Thymus (tissue), 11 donors: ENCODE measurements around the gene DCLK1. TPM values are rescaled to one million over a fixed set of nuclear protein-coding genes. Genes with fewer than 3 reads are reported as not detected.

Source experiments
- DNase-seq, 9 donors: peaks; one replicate each; pipeline ENCODE4 v3.0.0-alpha.2; 2013; ENCODE audit warnings: low spot score in 9 of 9, low read depth in 6 of 9, missing footprints in 1 of 9
- H3K27ac ChIP-seq, 2 donors: one replicate each; pipeline ENCODE4 v1.5.1; 2013; ENCODE audit warnings: control low read depth in 1 of 2, low read depth in 1 of 2, low read length in 1 of 2, mild to moderate bottlenecking in 1 of 2, moderate library complexity in 1 of 2
- H3K27me3 ChIP-seq, 2 donors: one replicate each; pipeline ENCODE4 v1.5.1; 2013; ENCODE audit warnings: low read length in 1 of 2; ENCODE audit not compliant: control insufficient read depth in 2 of 2, insufficient read depth in 1 of 2
- H3K36me3 ChIP-seq, 2 donors: one replicate each; pipeline ENCODE4 v1.5.1; 2013; ENCODE audit warnings: low read length in 1 of 2, mild to moderate bottlenecking in 1 of 2, moderate library complexity in 1 of 2; ENCODE audit not compliant: control insufficient read depth in 2 of 2, insufficient read depth in 2 of 2
- H3K4me1 ChIP-seq, 2 donors: one replicate each; pipeline ENCODE4 v1.5.1; 2013; ENCODE audit warnings: low read length in 2 of 2; ENCODE audit not compliant: control insufficient read depth in 2 of 2, insufficient read depth in 2 of 2
- H3K4me3 ChIP-seq, 2 donors: one replicate each; pipeline ENCODE4 v1.5.1; 2013; ENCODE audit warnings: low read length in 2 of 2, control low read depth in 1 of 2, mild to moderate bottlenecking in 1 of 2
- H3K9me3 ChIP-seq, 2 donors: one replicate each; pipeline ENCODE4 v1.5.1; 2013; ENCODE audit warnings: low read length in 1 of 2, mild to moderate bottlenecking in 1 of 2; ENCODE audit not compliant: control insufficient read depth in 2 of 2, insufficient read depth in 1 of 2
- WGBS: extraction: QIAGEN DNeasy Blood & Tissue Kit; methylation state at CpG from one replicate; pipeline ENCODE4 v1.1.7; 2013; 5-methylcytosine and 5-hydroxymethylcytosine counted together
- polyA plus RNA-seq: library from polyadenylated mRNA; stranded (reverse); fragments of 200-250 nt; gene quantifications from one replicate; pipeline ENCODE4 v1.2.3, GENCODE V29; 2013
- total RNA-seq: library from RNA; stranded (reverse); fragments of 120-200 nt; gene quantifications from one replicate; pipeline ENCODE4 v1.2.4, GENCODE V29; 2013
- donor health status: healthy.

Gene DCLK1
- total and polyA plus RNA-seq, 2 donors = 2.5 to 2.9 TPM

DNA sequence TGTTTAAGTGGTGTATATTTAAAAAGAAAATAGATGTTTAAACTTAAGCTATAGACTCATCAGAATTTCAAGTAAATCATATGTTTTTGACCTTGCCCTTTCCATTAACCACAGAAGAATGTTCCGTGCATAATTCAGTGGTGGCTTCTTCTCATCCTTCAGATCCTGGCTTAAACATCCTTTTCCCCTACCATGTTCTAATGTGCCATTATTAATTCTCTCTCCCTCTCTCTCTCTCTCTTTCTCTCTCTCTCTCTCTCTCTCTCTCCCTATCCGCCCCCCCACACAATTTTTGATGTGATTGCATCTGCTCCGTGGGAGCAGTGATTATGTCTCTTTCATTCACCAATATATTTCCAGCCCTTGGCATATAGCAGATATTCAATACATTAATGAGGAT is 116.4 kb downstream of the DCLK1 start:
- no peaks in the 10 kb centered on the region for H3K36me3 ChIP-seq
- no peak overlapping the region for H3K27ac ChIP-seq
- no peaks in the 10 kb centered on the region for H3K9me3 ChIP-seq
- DNase-seq = no peak
- H3K4me3 ChIP-seq = no peak overlapping the region
- 88% methylated on average over 3 of the region's 3 CpGs for WGBS
- no peaks in the 10 kb centered on the region for H3K27me3 ChIP-seq
- H3K4me1 ChIP-seq = no peaks in the 10 kb centered on the region

DNA sequence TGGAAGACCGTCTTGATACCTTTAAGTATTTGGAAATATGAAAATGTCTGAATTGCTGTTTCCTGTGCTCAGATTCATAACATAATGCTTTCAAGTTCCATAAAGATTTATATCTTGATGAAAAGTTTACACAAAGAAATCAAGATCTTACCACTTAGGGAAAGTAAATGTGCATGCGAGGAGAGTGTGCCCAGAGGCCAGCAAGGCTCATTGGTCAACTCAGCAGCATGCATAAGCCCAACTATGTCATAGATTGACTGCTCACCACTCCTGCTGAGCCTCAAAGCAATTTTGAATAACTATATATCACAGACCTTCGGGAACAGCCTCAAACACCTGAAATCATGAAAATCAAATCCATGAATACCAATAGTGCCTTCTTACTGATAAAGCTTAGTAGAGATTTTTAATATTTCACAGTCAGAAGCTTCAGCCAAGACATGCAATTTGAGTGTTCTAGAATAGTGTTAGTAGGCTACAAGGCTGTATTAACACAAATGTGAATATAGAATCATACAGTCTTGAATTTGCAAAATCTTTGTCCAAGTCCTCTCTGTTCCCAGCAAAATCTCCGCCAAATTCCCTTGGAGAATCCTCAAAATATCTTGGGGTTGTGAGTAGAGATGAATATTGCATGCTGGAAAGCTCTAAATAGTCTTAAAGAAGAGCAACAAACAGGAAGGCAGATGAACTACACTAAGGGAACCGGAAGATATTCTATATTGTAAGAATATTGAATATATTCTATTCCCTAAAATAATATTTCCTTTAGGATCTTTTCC is 124.1 kb downstream of the DCLK1 start:
- DNase-seq = no peak
- H3K36me3 ChIP-seq = no peaks in the 10 kb centered on the region
- no peak overlapping the region for H3K4me3 ChIP-seq
- H3K9me3 ChIP-seq = no peaks in the 10 kb centered on the region
- H3K27me3 ChIP-seq = no peaks in the 10 kb centered on the region
- H3K4me1 ChIP-seq = no peaks in the 10 kb centered on the region
- 68% methylated on average over 5 of the region's 5 CpGs for WGBS
- no peak overlapping the region for H3K27ac ChIP-seq

DNA sequence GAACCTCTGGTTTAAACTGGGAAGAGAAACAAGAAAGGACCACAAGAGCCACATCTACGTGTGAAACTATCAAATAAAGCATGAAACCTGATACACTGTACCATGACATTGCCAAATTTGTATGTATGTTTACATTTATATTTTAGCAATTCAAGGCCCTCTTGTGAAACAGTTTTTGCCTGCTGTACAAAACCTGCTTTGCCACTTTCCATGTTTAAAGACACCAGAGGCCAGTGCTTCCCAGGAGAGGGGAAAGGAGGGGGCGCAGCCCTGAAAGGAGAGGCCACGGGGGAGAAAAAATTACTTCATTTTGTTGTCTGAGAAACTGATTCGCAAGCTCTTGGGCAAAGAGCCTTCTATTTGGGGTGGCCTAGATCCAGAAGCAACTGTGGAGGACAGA is 124.8 kb downstream of the DCLK1 start:
- Histone ChIP-seq H3K9me3 (no peaks in the 10 kb centered on the region), H3K27me3 (no peaks in the 10 kb centered on the region), H3K4me1 (no peaks in the 10 kb centered on the region), H3K27ac (no peak overlapping the region), H3K36me3 (no peaks in the 10 kb centered on the region), H3K4me3 (no peak overlapping the region)
- WGBS = 89% methylated on average over 4 of the region's 4 CpGs
- no peak for DNase-seq

DNA sequence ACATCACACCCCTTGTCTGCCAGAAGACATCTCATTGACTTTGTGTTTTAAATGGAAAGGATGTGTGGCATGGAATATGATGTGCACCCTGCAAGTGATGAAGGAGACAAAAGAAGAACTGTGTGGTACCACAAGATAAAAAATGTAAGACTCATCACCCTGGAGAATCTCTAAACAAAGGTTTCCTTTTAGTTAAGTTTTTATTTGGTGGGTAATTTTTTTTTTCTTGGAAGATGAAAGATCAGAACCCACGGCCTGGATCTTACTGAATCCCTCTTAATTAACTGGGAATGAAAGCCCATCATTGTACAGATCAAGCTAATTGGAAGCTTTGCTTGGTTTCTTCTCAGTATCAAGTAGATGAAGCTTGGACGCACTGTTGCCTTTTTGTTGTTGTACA is 129.6 kb downstream of the DCLK1 start:
- no peaks in the 10 kb centered on the region for H3K27me3 ChIP-seq
- H3K4me3 ChIP-seq = no peak overlapping the region
- H3K4me1 ChIP-seq = no peaks in the 10 kb centered on the region

DNA sequence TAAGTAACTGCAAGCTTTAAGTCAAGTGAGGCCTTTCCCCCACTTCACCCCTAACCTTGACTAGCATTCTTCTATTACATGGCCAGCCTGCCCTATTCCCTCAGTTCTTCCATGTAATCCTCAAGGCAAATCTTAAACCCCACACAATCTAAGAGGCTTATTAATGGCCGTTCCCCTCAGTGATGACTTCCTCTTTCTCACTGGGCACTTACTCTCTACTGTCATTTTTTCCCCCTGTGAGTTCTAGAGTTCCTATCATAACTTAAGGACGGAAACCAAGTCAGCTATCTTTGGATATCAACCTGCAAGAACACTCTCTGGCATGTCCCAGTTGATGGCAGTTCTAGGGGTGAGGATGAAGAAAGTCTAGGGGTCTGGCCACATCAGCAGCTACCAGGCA is 131.2 kb downstream of the DCLK1 start:
- Histone ChIP-seq H3K9me3 (no peaks in the 10 kb centered on the region), H3K4me1 (no peaks in the 10 kb centered on the region), H3K36me3 (no peaks in the 10 kb centered on the region), H3K4me3 (no peak overlapping the region), H3K27ac (no peak overlapping the region), H3K27me3 (no peaks in the 10 kb centered on the region)
- WGBS = 49% methylated on average over 2 of the region's 2 CpGs
- no peak for DNase-seq

More for the DNA sequence above, 129.6 kb downstream of the DCLK1 start:
- no peak for DNase-seq
- Histone ChIP-seq H3K27ac (no peak overlapping the region), H3K9me3 (no peaks in the 10 kb centered on the region), H3K36me3 (no peaks in the 10 kb centered on the region)
- 90% methylated on average over 2 of the region's 2 CpGs for WGBS

DNA sequence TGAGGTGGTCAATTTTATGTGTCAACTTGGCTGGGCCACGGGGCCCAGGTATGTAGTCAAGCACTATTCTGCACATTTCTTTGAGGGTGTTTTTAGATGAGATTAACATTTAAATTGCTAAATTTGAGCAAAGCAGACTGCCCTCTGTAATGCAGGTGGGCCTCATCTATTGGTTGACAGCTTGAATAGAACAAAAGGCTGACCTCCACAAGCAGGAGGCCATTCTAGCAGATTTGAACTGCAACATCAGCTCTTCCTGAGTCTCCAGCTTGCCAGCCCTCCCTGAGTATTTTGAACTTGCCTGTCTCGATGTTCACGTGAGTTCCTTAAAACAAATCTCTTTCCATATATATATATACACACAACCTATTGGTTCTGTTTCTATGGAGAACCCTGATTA is 134.8 kb downstream of the DCLK1 start:
- Histone ChIP-seq H3K4me1 (no peaks in the 10 kb centered on the region), H3K27ac (no peak overlapping the region), H3K9me3 (no peaks in the 10 kb centered on the region), H3K4me3 (no peak overlapping the region), H3K36me3 (no peaks in the 10 kb centered on the region), H3K27me3 (no peaks in the 10 kb centered on the region)
- no peak for DNase-seq
- 90% methylated on average over 3 of the region's 3 CpGs for WGBS

DNA sequence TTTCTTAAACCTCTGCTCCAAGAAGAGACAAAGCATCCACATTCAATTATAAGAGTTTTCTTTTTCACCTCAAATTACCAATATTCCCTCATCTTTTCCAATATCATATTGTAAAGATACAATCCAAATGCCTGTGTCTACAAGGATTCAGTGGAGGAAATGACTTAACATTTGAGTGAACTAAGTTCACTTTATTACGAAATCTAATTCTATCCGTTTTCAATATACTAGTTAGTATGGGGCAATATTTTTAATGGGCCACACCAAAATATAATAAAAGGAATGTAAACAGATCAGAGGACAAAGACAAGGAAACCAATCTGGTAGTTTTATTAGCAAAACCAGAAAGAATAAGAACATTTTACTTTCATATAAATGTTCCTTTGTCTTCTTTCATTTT is 136.0 kb downstream of the DCLK1 start:
- Histone ChIP-seq H3K27ac (no peak overlapping the region), H3K27me3 (no peaks in the 10 kb centered on the region), H3K36me3 (no peaks in the 10 kb centered on the region), H3K4me1 (no peaks in the 10 kb centered on the region), H3K4me3 (no peak overlapping the region), H3K9me3 (no peaks in the 10 kb centered on the region)
- 93% methylated on average over 2 of the region's 2 CpGs for WGBS
- no peak for DNase-seq

DNA sequence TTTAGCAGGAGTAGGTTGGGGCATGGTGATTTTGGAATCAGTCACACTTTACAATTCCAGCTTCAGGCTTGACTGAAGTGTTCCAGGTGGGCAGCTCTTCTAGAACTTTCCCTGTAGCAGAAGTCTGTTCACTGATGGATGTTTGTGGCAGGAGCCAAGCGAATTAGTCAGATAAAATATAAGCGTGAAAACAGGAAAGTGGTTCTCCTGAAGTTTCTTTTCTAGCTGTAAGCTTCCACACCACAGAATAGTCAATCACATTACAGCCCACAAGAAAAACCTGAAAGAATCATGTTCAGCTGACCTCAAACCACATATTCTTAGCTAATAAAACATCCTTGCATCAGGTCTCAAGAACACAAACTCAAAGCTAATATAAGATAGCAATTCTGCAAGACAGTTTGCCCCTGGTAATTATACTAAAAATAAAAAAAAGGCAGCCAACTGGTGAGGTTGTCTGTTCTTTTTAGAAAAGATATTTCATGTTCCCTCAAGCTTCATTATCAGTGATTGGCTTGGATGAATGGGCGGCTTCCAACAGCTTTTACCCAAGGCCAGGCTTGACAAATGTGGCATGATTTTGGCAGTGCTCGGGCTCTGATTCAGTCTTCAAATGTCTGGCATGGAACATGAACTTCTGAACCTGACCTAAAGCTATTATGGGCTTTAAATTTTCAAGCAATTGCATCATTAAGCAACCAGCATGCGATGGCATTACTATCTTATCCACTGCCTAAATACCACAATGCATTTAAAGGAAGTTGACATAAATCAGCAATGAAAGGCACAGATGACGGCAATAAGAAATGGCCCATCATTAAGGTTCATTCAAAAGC is 136.8 kb downstream of the DCLK1 start:
- H3K36me3 ChIP-seq = no peaks in the 10 kb centered on the region
- no peaks in the 10 kb centered on the region for H3K9me3 ChIP-seq
- no peaks in the 10 kb centered on the region for H3K27me3 ChIP-seq
- 72% methylated on average over 6 of the region's 6 CpGs for WGBS
- H3K27ac ChIP-seq = no peak overlapping the region
- DNase-seq = no peak
- H3K4me3 ChIP-seq = no peak overlapping the region
- H3K4me1 ChIP-seq = no peaks in the 10 kb centered on the region

DNA sequence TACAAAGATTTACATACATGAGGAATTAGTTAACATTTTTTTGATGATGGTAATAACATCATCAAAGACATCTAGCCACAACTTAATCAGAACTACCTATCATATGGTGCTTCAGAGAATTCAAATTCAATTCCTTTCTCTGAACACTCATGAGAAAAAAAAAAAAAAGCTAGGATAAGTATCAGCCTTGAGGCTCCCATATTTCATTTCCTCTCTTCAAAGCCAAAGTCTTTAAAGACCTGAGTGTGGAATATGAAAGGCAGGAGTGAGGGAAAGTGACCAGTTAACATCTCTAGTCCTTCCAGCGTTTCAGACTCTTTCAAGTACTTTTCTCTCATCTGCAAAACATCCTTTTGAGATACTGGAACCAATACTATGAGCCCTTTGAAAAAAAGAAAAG is 137.5 kb downstream of the DCLK1 start:
- H3K36me3 ChIP-seq = no peaks in the 10 kb centered on the region
- no peak for DNase-seq
- no peaks in the 10 kb centered on the region for H3K4me1 ChIP-seq
- H3K27me3 ChIP-seq = no peaks in the 10 kb centered on the region
- 46% methylated on average over 1 of the region's 1 CpG for WGBS
- H3K4me3 ChIP-seq = no peak overlapping the region
- no peaks in the 10 kb centered on the region for H3K9me3 ChIP-seq
- no peak overlapping the region for H3K27ac ChIP-seq
